ENCODE measurements around the gene DUSP19. TPM values are rescaled to one million over a fixed set of nuclear protein-coding genes. Genes with fewer than 3 reads are reported as not detected.

The DUSP19 gene
- total and polyA plus RNA-seq, 12 donors, result 0.84 to 14.1 (median 11.2) TPM

DNA sequence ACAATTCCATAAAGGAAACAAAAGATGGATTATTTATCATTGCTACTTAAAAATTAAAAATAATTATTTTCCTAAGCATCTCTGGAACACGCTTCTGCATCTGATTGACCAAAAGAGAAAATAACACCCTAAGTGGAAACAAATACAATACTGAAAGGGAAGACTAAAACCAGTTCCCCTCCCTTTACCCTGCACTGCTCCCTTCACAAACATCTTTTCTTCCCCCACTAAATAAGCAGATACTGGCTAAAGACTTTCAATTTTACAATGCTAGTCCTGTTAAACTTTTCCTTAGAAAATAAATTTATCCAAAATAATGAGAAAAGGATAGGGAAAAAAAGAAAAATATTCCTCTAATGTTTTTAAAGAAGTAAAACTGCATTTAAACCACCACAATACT, 44.6 kb upstream of the DUSP19 start:
- Histone ChIP-seq H3K27me3 (peaks cover 0 to 94% (median 0%) of the 10 kb centered on the region in 7 donors), H3K9me3 (no peaks in the 10 kb centered on the region), H3K4me3 (no peak overlapping the region), H3K27ac (peak overlapping the region in 1 of 10 donors; percentile 17), H3K36me3 (no peaks in the 10 kb centered on the region), H3K4me1 (peaks cover 2 to 84% (median 77%) of the 10 kb centered on the region in 9 donors)
- TF ChIP-seq, protein P1, sequence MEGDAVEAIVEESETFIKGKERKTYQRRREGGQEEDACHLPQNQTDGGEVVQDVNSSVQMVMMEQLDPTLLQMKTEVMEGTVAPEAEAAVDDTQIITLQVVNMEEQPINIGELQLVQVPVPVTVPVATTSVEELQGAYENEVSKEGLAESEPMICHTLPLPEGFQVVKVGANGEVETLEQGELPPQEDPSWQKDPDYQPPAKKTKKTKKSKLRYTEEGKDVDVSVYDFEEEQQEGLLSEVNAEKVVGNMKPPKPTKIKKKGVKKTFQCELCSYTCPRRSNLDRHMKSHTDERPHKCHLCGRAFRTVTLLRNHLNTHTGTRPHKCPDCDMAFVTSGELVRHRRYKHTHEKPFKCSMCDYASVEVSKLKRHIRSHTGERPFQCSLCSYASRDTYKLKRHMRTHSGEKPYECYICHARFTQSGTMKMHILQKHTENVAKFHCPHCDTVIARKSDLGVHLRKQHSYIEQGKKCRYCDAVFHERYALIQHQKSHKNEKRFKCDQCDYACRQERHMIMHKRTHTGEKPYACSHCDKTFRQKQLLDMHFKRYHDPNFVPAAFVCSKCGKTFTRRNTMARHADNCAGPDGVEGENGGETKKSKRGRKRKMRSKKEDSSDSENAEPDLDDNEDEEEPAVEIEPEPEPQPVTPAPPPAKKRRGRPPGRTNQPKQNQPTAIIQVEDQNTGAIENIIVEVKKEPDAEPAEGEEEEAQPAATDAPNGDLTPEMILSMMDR (IDR thresholded peaks at IDR 0.05), result no peak
- DNase-seq (no peak), ATAC-seq (no peak)
- intact Hi-C loops (cut with DNase I), result loop anchor here in 3 of 10 donors (5.0 to 10.0 kb wide), 2 partner anchors 37 to 49 kb away; no protein-coding TSS in a partner anchor
- 66 to 79% methylated on average over 1 of the region's 1 CpG for WGBS, 2 donors

DNA sequence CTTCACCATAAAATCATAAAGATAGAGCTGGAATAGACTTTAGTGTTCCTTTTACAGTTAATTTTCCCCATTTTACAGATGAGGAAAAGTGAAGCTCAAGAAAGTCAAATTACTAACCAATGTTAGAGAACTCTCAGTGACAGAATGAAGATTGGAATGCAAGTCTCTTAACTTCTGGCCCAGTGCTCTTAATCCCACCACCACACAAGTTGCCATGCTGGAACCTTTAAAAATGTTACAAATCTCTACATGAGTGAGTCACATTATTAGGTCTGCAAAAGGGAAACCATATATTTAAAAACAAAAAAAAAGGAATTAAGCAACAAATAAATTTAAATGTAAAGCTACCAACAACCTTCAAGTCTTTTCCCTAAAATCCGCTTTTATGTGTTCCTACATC, 43.7 kb upstream of the DUSP19 start:
- peak overlapping the region in 3 of 10 donors; percentile 99 for H3K27ac ChIP-seq
- intact Hi-C loops (cut with DNase I), result loop anchor here in 5 of 10 donors (5.0 to 10.0 kb wide), 4 partner anchors 33 to 53 kb away; no protein-coding TSS in a partner anchor

DNA sequence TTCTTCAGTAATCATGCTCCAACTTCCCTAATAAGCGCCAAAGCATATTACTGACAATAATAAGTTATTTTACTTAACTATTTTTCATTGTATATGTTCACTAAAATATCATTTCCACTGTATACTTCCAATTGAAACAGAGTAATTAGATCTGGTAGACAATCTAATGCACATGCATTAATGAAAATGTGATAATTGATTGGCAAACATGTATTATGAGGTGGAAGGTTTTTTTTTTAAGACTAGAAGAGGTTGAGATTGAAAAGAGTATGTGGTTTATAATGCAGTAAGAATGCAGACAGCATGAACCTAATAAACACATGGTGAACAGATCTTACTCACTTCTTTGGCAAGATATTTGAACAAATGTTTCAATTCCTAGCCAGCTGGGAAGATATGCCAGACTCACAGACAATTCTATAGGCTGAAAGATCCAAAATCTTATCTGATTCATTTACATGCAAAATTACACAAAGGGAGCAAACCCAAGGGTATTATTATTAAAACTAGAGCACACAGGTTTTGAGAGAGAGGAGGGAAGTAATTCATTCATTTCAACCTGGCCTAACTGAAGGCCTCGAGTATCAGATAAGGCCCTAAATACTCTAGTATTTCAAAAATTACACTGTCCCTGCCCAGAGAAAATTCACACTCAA, 43.1 kb upstream of the DUSP19 start:
- intact Hi-C loops (cut with DNase I), result loop anchor here in 4 of 10 donors (5.0 to 10.0 kb wide), 3 partner anchors 33 to 53 kb away; no protein-coding TSS in a partner anchor
- peaks cover 0 to 94% (median 0%) of the 10 kb centered on the region in 7 donors for H3K27me3 ChIP-seq
- peaks cover 2 to 75% (median 67%) of the 10 kb centered on the region in 9 donors for H3K4me1 ChIP-seq
- no peak for DNase-seq
- TF ChIP-seq, protein P1 (IDR thresholded peaks at IDR 0.05), result no peak
- H3K9me3 ChIP-seq, result no peaks in the 10 kb centered on the region
- peak overlapping the region in 8 of 10 donors; percentile 10 to 87 (median 80) for H3K4me3 ChIP-seq
- ATAC-seq, result no peak
- no peaks in the 10 kb centered on the region for H3K36me3 ChIP-seq
- peak overlapping the region in 7 of 10 donors; percentile 95 to 99 (median 99) for H3K27ac ChIP-seq
- WGBS, 2 donors, result 46 to 49% methylated on average over 2 of the region's 2 CpGs

More for the DNA sequence above, 43.7 kb upstream of the DUSP19 start:
- Histone ChIP-seq H3K36me3 (no peaks in the 10 kb centered on the region), H3K27me3 (peaks cover 0 to 94% (median 0%) of the 10 kb centered on the region in 7 donors), H3K9me3 (no peaks in the 10 kb centered on the region), H3K4me1 (peaks cover 2 to 81% (median 74%) of the 10 kb centered on the region in 9 donors), H3K4me3 (peak overlapping the region in 1 of 10 donors; percentile 82)
- ATAC-seq (no peak), DNase-seq (no peak)
- WGBS, 2 donors, result 97 to 100% methylated on average over 1 of the region's 1 CpG
- TF ChIP-seq, protein P1 (IDR thresholded peaks at IDR 0.05), result no peak

DNA sequence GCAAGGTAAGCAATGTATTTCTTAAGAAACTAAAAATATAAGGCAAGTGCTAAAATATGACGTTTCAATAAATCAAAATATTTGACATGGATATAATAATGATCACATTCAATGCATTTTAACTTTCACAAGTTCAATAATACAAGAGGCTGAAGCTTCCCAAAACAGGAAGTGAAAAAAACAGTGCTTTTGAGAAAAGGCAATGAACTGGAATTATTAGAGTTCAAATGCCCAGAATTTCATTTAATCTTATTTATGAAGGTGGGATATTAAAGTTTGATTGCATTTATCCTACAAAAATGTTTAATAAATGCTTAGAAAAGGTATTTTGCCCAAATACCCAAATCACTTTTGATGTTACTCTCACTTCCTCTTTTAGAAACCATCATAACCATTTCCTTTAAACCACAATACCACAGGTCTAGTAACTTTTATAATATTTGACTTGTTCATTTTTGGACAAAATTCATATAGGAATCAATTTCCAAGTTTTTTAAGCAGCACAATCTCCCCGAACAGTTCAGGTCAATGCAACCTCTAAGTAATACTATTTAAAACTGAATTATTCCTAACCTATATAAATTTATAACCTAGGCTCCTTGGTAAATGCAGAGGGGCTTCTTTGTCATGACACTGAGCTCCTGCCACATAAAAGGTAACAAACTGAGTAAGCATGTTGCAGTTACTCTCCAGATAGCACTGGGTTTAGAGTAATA, 42.4 kb upstream of the DUSP19 start:
- ATAC-seq, result no peak
- intact Hi-C loops (cut with DNase I), result loop anchor here in 4 of 10 donors (5.0 to 10.0 kb wide), 3 partner anchors 34 to 54 kb away; no protein-coding TSS in a partner anchor
- WGBS, 2 donors, result 21 to 22% methylated on average over 2 of the region's 2 CpGs

More for the DNA sequence above, 42.4 kb upstream of the DUSP19 start:
- TF ChIP-seq, protein P1 (IDR thresholded peaks at IDR 0.05), result no peak
- no peak for DNase-seq
- H3K27ac ChIP-seq, result peak overlapping the region in 8 of 10 donors; percentile 95 to 99 (median 99)
- H3K4me3 ChIP-seq, result peak overlapping the region; percentile 69 to 88 (median 83)
- peaks cover 0 to 94% (median 0%) of the 10 kb centered on the region in 7 donors for H3K27me3 ChIP-seq
- H3K9me3 ChIP-seq, result no peaks in the 10 kb centered on the region
- peaks cover 0 to 68% (median 62%) of the 10 kb centered on the region in 9 donors for H3K4me1 ChIP-seq
- no peaks in the 10 kb centered on the region for H3K36me3 ChIP-seq
